ENCODE data around the gene NPAS2.
A peak's percentile ranks its signal among the peaks of the same experiment; 100 is the strongest.

The NPAS2 gene

DNA sequence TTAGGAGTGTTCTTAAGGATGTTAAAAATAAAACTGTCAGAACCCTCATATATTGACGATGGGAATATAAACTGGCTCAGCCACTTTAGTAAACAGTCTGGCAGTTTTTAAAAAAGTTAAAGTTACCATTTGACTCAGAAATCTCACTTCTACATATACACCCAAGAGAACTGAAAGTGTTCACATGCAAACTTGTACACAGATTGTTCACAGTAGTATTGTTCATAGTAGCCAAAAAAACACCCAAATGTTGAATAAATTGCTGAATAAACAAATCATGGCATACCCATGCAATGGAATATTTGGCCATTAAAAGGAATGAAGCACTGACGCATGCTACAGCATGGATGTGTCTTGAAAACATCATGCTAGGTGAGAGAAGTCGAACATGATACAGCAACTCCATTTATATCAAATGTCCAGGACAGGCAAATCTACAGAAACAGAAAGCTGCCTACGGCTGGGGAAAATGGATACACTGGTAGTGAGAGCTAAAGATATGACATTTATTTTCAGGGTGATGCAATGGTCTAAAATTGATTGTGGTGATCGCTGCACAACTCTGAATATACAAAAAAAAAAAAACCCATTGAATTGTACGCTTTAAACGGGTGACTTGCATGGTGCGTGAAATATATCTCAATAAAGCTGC is 192.2 kb downstream of the NPAS2 start:
- no peak for DNase-seq (ENCODE audit: low read depth in 2 of 2)

DNA sequence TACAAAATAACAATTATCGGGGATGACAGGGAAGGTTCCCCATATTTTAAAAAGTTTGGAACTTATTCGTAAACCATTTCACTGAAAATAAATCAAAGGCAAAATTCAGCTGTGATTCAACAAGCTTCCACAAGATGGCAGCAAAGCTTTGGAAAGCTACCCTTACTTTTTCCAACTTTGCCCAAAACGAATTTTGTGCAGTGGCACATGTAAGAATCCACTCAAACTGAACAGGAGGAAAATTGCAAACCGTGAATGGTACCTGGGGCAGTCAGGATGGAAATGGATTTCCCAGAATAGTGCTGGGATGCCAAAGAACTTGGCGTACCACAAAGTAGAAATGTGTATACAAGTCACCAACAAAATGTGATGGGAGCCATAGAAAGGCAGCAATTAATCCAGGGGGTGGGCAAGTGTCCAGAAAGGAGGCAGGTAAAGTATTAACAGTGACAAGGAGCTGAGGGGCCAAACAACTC is 192.8 kb downstream of the NPAS2 start:
- DNase-seq (ENCODE audit: low read depth in 2 of 2), result no peak

- DNase-seq (ENCODE audit: low read depth in 2 of 2), result no peak
Measured at GRCh38 chr2:101014264-101014857, 194.4 kb downstream of the NPAS2 start.

GRCh38 chr2:101017371-101017770 is 197.4 kb downstream of the NPAS2 start:
- DNase-seq (ENCODE audit: low read depth in 2 of 2), result no peak

DNA sequence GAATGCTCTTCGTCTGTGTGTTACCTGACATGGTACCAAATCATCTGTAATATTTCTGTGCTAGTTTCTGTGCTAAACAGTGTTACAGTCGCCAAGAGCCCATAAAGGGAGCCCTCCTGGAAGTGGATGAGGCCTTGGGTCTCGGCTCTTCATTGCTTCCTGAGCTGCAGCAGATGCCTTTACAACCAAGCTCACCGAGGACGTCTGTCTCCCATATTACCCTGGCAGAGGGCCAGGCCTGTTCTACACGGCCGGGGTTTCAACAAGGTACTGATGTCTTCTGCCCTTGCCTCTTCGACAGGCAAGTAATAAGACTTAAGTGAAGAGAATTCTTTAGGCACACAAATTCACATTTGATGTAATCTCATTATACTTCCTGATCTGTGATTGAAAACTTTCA is 199.0 kb downstream of the NPAS2 start:
- DNase-seq (ENCODE audit: low read depth in 2 of 2), result no peak

GRCh38 chr2:101022221-101022620 is 202.3 kb downstream of the NPAS2 start:
- no peak for DNase-seq (ENCODE audit: low read depth in 2 of 2)

GRCh38 chr2:101023327-101024107 is 203.6 kb downstream of the NPAS2 start:
- DNase-seq (ENCODE audit: low read depth in 2 of 2), result no peak

- no peak for DNase-seq (ENCODE audit: low read depth in 2 of 2)
Measured at GRCh38 chr2:101025561-101025960, 205.6 kb downstream of the NPAS2 start.

DNA sequence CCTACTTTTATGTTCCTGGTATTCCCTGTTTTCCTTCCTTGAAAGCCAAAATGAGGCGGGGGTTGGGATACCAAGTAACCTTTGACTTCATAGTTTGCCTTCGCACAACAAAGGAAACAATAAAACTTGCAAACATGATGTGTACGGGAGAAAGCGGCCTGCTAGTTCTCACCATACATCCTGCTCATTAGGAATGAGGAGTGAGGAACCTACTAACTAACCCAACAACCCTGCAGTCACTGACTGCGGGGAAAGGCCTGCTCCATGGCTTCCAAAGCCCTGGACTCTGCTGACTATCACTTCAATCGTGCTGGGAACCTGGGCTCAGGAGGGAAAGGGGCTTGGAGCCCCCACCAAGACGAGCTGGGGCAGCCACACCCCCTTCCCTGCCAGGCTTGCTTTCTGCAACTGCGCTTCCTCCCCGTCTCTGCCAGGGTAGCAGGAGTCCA is 206.3 kb downstream of the NPAS2 start:
- no peak for DNase-seq (ENCODE audit: low read depth in 2 of 2)

- DNase-seq (ENCODE audit: low read depth in 2 of 2), result no peak
Measured at GRCh38 chr2:101026923-101027469, 207.1 kb downstream of the NPAS2 start.

- DNase-seq (ENCODE audit: low read depth in 2 of 2), result no peak
Measured at GRCh38 chr2:101027852-101028251, 207.9 kb downstream of the NPAS2 start.

GRCh38 chr2:101030866-101031554 is 211.1 kb downstream of the NPAS2 start:
- DNase-seq (ENCODE audit: low read depth in 2 of 2), result no peak

DNA sequence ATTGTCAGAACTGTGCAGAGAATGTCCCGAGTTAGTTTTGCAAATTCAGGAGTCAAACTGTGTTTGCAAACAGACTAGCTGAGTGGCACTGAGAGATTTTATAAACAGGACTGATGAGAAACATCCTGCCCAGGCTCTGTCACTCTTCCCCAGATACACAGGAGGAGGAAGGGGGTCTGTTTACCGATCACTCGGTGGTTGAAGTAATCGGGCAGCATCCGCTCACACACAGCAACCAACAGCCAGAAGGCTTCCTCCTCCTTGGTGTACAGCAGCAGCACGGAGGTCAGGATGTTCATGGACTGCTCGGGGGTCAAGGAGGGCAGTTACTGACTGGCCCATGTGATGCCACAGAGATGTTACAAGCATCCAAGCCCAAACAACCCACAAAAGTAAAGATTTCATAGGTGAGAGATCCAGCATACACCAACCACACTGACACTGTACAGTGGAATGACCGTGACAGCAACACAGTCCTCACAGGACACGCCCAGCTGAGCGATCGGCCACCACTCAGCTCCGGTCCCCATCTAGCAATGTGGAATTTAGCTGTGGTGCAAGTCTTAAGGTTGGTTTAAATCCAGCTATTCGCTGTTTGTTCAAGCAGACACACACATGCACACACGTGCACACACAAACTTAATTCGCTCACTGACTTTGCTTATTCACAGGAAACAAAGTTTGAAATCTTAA is 212.3 kb downstream of the NPAS2 start:
- DNase-seq (ENCODE audit: low read depth in 2 of 2), result no peak

DNA sequence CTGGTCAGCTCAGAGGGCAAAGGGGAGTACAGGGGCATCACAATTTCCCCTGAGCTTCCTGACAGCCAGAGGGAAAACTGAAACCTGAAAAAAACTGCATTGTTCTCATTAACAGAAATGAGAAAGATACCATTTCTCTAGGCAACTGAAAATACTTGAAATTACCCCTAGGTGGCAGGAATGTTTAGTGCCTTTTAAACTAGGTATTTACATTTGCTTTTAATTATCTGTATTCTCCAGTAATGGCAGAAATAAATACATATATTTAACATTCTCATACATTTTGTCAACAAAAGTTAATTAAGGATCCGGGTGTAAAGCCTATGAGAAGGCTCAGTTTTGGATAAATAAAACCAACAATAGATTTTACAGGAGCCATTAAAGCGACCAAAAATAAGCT is 216.6 kb downstream of the NPAS2 start:
- no peak for DNase-seq (ENCODE audit: low read depth in 2 of 2)

DNA sequence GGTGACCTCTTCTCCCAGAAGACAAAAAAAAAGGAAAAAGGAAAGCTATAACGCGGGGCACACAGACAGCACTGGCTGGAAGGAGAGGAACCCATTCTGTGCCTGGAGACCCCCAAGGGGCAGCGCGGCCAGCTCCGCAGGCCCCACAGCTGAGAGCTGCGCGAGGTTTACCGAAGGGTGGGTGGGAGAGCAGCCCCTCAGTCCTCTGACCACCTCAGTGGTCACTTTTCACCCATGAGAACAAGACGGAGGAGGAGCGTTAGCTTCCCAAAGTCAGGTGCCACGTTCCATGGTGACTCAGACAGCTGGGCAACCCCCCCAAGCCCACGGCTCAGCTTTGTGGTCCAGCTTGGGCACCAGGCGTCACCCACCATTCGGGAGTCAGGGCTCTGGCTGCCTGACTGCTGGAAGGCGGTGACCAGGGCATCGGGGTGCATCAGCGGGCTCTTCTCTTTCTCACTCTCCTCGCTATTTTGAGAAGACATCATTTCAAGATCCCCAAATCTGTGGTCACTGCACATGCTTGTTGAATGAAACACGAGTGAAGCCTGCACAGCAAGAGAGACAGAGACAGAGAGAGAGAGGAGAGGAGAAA is 217.3 kb downstream of the NPAS2 start:
- no peak for DNase-seq (ENCODE audit: low read depth in 2 of 2)

- DNase-seq (ENCODE audit: low read depth in 2 of 2), result peak; percentile 4 to 13
Measured at GRCh38 chr2:101038455-101039255, 218.7 kb downstream of the NPAS2 start.

GRCh38 chr2:101040072-101040471 is 220.1 kb downstream of the NPAS2 start:
- DNase-seq (ENCODE audit: low read depth in 2 of 2), result no peak

DNA sequence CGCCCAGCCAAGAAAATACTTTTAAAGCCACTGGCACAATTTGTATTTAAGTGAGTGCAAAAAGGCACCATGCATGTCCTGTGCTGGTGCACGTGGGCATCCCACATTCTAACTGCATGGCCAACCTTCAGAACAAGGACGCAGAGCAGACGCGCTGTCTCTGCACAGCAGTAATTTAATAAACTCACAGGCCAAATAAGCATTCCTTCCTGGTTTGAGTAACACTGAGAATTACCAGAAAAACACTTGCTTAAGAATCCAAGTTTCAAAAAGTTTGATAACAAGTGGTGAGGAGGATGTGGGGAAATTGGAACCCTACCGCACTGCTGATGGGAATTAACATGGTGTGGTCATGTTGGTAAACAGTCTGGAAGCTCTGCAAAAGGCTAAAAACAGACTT is 220.8 kb downstream of the NPAS2 start:
- DNase-seq (ENCODE audit: low read depth in 2 of 2), result no peak

DNA sequence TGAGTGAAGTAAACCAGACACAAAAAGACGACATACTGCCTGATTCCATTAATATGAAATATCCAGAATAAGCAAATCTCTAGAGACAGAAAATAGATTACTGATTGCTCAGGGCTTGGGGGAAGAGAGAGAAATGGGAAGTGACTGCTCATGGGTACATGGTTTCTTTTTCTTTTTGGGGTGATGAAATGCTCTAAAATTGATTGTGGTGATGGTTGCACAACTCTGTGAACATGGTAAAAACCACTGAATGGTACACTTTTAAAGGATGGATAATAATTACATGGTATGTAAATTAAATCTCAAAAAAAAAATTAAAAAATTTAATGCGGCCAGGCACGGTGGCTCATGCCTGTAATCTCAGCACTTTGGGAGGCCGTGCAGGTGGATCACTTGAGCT is 221.5 kb downstream of the NPAS2 start:
- no peak for DNase-seq (ENCODE audit: low read depth in 2 of 2)

- DNase-seq (ENCODE audit: low read depth in 2 of 2), result no peak
Measured at GRCh38 chr2:101045330-101045729, 225.4 kb downstream of the NPAS2 start.
